NCI-H146 treated with DMSO at 0.1 percent for 48 hours (cell line): Measurements from ENCODE around the gene IFT122.
"Not testable (repeated sequence)": the region's sequence is repeated elsewhere in the genome, so short reads cannot be mapped to it uniquely, and the experiment has no call there.

ENCODE experiments used
- DNase-seq: peaks from one replicate; lab custom pipeline; 2025; ENCODE audit not compliant: unreplicated experiment; lab: John Stamatoyannopoulos, UW

IFT122 gene

DNA sequence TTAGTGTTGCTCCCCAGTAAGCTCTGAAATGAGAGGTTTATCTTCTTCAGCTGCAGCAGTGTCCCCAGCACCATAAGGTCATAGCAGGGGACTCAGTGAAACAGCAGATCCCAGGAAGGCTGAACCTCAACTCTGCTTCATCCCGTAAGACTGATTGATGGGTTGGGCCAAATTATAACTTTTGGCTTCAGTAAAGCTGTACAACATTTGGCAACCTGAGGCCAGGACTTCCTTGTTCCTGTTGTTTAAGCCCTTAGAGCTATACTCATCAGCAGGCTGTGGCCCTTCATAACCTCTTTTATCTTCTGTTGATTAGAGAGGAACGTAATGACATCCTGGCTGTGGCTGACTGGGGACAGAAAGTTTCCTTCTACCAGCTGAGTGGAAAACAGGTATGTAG, 29.0 kb downstream of the IFT122 start:
- no peak for DNase-seq

DNA sequence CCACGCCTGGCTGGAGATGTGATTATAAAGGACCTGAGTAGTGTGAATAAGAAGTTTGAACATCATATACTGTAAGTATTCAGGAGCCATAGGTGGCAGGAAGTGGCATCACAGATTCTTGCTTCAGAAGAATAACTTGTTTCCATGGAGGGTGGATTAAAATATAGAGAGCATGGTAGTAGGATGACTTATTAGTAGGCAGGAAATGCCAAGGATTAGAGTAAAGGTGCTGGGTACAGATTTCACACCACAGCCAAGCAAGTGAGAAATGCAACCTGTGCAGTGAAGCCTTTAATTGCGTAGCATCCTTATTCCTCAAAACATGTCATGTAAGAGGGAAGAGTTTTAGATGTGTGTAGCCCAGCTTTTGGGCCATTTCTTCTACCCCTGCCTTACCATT, 30.8 kb downstream of the IFT122 start:
- no peak for DNase-seq

DNA sequence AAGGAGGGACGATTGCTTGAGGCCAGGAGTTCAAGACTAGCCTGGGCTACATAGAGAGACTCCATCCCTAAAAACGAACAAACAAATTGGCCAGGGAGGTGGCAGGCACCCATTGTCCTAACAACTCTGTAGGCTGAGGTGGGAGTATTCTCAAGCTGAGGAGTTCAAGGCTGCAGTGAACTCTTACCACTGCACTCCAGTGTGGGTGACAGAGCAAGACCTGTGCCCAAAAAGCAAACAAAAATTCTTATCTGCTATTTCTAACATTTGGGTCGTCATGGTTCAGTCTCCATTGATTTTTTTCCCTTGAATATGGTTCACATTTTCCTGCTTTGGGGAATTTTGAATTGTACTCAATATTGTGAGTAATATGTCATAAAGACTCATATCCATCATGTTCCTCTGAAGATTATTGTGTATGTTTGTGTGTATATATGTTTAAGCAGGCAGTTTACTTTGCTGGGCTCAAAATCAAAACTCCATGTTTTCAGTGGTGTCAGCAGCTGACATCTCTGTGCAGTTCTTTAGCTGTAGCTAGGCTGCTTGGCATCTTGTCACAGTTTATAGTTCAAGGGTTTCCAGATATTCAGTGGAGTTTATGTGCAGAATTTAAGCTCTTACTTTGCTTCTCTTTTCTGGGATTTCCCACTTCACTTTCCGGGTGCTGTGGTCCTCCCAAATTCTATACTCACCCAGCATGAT, 33.2 kb downstream of the IFT122 start:
- no peak for DNase-seq

DNA sequence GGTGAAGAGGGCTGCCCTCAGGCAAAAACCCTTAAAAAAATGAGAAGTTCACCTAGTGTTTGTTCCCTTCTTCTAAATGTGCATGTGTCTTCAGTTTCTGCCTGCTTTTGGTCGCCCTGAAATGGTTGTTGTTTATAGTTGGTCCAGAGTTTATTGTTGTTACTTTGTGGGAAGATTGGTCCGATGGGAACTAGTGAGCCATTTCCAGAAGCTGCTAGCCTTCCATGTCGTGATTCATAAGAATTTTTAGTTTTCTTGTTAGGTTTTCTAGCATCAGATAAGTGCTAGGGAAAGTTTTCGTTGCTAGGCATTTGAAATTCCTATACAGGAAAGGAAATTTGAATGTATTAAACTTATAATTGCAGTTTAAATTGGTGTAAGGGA, 33.7 kb downstream of the IFT122 start:
- no peak for DNase-seq

DNA sequence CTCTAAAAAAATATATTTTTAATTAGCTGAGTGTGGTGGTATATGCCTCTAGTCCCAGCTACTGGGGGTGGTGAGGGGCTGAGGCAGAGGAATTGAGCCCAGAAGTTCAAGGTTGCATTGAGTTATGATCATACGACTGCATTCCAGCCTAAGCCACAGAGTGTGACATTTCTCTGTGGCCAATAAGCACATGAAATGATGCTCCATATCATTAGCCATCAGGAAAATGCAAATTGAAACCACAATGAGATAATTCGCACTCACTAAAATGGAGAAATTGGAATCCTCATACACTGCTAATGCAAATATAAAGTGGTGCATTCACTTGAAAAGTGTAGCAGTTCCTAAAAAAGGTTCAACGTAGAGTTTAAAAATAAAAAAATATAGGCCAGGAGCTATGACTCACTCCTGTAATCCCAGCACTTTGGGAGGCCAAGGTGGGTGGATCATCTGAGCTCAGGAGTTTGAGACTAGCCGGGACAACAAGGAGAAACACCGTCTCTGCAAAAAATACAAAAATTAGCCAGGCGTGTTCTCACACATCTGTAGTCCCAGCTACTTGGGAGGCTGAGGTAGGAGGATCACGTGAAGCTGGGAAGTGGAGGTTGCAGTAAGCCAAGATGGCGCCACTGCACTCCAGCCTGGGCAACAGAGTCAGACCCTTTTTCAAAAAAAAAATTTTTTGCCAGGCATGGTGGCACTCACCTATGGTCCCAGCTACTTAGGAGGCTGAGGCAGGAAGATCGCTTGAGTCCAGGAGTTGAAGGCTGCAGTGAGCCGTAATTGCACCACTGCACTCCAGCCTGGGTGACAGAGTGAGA, 35.2 kb downstream of the IFT122 start:
- no peak for DNase-seq

DNA sequence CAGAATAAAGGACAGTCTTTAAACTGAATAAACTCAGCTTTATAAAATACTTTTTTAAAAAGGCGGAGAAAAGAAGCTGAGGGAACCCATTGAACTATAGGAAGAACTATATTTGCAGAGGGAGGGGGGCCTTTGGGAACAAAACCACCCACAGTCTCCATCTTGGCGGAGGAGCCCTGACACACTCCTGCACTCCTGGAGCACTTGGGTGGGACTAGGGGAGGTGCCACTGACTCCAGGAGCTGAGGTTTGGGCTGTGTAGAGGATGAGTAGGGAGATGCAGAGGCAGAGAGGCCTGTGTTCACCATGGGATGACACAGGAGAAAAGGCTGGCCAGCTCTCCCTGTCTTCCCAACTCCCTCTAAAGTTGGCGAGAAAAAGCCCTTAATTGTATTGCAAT, 35.8 kb downstream of the IFT122 start:
- no peak for DNase-seq

DNA sequence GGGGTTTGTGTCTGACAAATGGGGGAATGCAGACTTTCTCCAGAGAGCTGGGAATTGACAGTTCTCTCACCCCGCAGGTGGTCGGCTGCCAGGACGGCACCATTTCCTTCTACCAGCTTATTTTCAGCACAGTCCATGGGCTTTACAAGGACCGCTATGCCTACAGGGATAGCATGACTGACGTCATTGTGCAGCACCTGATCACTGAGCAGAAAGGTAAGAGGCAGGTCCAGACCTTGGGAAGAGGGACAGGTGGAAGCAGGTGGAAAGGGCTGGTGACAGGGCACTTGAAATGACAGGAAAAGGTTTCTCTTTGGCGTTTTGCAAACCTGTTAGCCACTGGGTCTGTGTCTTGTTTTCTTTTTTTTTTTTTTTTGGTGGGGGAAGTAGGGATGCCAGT, 36.6 kb downstream of the IFT122 start:
- DNase-seq: no peak

DNA sequence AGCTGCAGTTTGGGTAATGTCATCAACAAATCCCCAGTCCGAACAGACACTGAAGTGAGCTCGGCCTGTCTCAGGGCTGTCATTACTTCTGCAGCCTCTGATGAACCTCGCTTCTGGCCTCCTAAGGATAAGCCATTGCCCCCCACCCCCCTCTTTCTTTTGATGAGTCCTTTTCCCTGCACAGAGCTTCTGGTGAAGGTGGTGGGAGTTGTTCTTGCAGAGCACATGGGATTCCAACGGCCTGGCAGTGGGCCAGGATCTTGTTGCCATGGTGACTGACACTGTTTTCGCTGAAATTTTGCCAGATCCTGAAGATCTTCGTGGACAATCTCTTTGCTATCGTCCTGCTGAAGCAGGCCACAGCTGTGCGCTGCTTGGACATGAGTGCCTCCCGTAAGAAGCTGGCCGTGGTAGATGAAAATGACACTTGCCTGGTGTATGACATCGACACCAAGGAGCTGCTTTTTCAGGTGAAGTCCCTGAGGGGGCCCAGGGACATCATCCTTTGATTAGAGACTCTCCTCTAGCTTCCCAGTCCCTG, 41.3 kb downstream of the IFT122 start:
- DNase-seq: not testable (repeated sequence)

DNA sequence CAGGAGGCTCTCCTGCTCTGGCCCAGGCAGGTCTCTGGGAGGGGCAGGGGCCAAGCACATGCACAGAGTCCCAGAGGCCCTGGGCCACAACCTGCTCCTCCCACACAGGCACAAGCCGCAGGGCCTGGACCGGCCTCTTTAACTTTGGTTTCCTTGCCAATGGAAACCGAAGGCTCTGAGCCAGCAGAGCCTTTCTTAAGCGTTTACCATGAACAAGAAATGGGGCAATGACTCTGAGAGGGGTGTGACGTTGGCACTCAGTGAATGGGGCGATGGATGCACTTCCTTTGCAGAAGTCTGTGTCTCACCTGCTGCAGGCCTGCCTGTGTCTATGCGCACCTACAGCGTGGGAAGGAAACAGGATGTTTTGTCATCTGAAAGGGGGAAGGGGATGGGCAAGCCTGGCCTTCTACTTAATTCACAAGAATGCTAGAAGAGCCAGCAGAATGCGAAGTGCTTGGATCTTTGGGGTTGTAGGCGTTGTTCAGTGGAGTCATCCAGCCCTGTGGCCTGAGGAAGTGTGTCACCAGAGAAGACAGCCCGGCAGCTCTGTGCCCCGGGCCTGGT, 41.8 kb downstream of the IFT122 start:
- no peak for DNase-seq

DNA sequence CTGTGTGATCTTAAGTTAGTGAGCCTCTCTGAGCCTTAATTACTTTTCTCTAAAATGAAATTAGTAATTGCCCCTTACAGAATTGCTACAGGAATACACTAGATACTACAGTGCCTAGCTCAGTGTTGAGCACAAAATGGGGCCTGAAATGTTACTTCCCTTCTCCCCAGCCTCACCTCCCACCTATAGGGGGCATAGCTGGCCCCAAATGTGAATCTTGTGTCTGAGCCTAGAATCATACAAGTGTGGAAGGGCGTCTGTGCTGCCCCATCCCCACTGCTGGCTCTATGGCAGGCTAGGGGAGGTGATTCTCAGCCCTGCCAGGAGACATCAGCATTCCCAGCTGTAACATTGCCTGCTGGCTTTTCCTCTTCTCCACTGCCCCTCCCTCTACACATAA, 42.7 kb downstream of the IFT122 start:
- no peak for DNase-seq

DNA sequence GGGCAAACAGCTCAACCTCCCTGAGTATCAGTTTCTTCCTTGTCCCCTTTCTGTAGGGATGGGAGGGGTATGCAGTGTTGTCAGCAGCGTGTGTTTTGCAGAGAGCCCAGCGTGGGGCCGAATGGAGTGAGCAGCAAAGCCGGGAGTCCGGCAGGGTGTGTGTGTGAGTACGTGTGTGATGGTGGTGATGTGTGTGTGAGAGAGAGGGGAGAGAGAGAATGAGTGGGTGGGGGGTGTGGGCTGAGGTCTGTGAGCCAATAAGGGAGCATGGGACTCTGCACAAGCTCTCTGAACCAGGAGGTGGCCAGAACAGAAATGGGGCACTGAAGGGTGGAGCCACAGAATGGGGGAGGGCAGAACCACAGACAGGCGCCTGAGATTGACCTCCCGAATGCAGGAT, 43.8 kb downstream of the IFT122 start:
- no peak for DNase-seq

DNA sequence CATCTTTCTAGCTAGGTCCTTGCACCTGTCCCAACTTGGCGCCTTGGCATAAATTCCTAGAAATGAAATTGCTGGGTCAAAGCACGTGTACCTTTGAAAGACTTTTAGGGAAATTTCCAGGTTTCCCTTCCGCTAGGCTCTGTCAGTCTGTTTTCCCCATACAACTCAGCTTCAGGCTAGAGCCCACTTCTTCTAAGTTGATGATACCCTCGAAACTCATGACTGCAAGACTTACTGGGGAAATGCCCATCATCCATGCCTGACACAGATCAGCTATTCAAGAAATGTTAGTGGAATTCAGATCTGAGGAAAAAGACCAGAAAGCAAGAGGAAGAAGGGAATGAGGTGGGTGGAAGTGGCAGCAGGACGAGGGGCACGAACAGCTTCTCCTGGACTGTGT, 45.1 kb downstream of the IFT122 start:
- DNase-seq: not testable (repeated sequence)

DNA sequence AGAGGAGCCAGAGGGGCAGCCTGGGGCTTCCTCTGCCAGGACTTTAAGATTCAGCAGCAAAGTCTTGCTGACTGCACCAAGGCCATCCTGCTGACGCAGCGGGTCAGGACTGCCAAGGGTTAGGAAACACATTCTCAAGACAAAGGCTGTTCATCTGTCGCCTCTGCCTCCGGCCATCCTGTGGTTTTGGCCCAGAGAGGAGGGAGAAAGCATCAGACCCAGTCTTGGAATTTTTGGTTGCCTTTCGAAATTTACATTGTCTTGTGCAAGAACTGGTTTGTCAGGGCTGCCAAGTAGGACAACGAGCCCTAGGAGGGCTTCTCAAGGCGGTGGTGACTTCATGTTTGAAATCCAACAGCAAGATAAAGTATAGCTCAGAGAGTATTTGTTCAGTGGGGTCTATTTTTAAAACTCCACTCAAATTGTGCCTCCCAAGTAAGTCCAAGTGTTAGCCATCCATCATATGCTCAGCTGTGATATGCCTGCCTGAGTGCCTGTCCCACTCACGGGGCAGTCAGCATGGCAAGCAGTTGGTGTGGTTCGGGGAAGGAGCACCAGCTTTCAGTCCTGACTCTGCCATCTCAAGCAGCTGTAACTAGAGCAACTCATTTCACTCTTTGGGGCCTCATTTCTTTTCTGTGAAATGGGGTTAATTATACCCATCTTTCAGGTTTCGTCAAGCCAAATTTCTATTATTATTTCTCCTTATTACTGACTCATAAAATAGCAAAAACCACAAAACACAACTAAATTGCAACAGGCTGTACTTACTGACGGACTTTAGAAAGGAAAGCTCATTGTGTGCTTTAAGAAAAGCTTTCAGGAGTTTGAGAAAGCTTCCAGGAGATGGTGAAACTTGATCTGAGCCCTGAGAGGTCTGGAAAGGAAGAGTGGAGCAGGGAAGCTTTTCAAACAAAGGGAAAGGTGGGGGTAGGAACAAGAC, 46.0 kb downstream of the IFT122 start:
- DNase-seq: no peak

DNA sequence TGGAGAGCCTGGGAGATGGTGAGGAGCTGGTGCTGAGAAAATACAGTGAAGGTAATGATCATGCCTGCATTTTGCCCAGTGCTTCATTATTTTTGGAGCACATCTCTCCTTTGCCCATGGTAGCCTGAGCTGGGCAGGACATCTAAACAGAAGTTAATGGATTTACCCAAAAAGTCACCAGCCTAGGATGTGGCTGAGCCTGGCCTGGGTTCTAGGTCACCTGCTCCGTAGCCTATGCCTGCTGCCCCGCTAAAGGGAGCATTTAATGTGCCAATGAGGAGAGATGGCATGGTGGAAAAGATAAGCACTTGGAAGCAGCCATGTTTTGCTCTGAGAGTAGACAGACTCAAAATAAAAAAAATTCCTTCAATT, 46.6 kb downstream of the IFT122 start:
- DNase-seq: no peak

DNA sequence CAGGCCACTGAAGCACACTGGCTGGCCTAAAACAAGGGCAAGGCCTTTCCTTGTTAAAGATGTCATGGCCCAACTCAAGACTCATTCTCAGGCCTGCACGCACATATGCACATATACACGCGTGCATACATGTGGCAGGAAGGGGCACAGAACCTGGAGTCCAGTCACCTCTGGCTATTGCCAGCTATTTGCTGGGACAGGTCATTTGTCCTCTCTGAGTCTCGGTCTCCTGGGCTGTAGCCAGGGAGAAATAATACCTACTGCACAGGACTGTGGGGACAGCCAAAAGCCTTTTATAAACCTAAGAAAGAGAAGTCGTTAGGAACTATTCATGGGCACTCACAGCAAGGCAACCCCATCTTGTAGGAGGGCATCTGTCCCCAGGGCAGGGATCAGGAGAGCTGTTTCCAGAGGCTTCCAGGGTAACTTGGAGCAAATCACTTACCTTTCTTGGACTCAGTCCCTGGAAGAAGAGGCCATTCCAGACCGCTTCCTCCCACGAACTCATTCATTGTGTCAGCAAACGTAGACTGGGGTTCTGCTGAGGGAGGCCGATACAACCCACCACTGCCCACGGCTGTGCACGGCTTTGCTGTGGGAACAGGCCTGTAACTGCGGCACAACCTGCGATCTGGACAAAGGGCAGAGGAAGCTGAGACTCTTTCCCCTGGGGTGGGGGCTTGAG, 47.3 kb downstream of the IFT122 start:
- DNase-seq: no peak

DNA sequence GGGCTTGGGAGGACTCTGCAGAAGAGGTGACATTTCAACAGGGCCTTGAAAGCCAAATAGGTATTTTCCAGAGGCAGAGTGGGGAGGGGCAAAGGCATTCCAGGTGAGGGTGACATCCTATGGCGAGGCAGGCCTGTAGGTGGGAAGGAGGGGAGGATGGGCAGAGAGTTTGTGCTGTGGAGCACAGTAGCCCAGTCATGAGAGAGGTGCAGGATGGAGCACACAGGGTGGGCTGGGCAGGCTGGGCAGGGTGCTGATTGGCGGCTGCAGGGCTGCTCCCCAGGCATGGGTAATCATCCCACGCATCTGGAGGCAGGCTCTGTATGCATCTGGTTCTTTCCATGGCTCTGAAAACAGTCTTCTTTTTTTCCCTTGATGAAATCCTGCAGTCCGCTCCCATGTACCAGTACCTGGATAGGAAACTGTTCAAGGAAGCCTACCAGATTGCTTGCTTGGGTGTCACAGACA, 47.9 kb downstream of the IFT122 start:
- not testable (repeated sequence) for DNase-seq

DNA sequence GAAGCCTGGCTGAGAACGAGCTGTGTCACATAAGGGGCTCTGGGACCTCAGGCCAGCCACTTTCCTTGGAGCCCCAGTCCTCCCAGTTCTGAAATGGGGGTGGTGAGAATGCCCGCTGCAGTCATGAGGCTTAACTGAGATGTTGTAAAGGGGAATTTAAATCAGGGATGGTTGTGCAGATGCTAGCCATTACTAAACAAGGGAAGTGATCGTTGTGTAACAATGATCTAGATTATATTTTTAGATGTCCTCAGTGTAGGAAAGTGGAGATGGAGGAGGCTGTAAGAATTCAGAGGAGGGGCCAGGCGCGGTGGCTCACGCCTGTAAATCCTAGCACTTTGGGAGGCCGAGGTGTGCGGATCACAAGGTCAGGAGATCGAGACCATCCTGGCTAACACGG, 49.2 kb downstream of the IFT122 start:
- DNase-seq: not testable (repeated sequence)

DNA sequence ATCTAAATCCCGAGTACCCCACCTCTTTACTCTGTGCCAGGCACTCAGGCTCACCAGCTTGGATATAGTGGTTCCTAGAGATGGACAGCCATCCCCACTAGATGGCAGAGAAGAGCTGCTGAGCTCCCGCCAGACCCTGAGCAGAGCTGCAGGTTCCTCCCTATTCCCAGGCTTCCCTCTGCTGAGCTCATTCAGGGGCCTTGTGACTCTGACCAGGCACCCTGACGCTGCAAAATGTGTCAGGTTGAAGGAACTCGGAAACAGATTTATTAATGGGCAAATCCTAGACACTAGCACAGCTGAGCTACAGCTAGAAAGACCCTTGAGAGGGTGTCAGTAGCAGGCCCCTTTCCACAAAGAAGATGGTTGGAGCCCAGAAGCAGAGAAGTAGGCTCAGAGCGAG, 50.2 kb downstream of the IFT122 start:
- peak; percentile 48 for DNase-seq

DNA sequence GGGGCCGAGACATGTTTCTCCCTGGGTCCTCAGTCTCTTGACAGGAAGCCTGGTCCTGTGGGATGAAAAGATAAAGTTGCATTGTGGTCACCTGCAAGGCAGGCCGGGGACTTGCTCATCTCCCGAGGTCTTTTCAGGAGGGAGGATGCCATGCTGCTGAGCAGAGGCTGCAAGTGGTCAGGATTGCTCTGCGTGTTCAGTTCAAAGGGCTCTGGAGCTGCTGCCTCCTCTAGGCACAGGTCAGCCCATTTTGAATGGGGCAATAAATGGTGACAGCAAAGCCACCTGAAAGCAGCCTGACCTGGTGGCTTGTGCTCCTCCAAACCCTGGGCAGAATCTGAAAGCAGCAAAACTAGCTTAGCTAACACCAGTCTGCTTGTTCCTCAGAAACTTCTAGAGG, 51.1 kb downstream of the IFT122 start:
- not testable (repeated sequence) for DNase-seq

DNA sequence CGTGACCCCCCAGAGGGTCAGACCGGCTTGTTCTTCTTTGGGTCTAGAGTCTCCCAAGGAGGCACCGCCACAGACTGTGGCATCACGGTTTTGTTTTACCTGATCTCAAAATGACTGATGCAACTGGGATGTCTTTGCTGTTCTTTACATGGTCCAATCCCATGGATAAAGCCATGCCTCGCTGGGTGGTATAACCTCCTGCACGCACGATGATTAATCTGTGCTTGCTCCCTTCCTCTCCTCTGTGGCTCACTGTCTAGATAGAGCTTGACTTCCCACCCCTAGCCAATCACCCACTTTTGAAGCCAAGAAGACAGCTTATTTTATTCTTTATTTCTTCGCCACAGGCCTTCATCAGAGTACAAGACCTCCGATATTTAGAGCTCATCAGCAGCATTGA, 51.8 kb downstream of the IFT122 start:
- no peak for DNase-seq
